BJ (cell line): Measurements from ENCODE around the gene CRHR1. TPM values are rescaled to one million over a fixed set of nuclear protein-coding genes. Genes with fewer than 3 reads are reported as not detected.

Experiments
- CTCF ChIA-PET: fragments of 350-600 bp; formaldehyde crosslinking; extraction: SDS; loops from one replicate; lab custom pipeline; 2021; ENCODE audit warnings: antibody characterized with exemption, inconsistent platforms; lab: Yijun Ruan, JAX
- POLR2A ChIA-PET: fragments of 300-600 bp; sonication (Branson Sonifier 250); formaldehyde crosslinking; extraction: SDS; loops from one replicate; lab custom pipeline; 2021; ENCODE audit warnings: antibody characterized with exemption; lab: Charles Lee
- DNase-seq: peaks from one replicate; pipeline ENCODE4 v3.0.0-alpha.2; 2011; ENCODE audit warnings: low read depth
- H3K27me3 ChIP-seq: 2 replicates; pipeline ENCODE4 v1.6.0; 2011; ENCODE audit warnings: low read length; ENCODE audit not compliant: control insufficient read depth, insufficient read depth
- H3K36me3 ChIP-seq: 2 replicates; pipeline ENCODE4 v1.5.1; 2011; ENCODE audit warnings: low read length; ENCODE audit not compliant: control insufficient read depth, insufficient read depth
- H3K4me3 ChIP-seq: 2 replicates; pipeline ENCODE4 v1.5.1; 2011; ENCODE audit warnings: low read depth, mild to moderate bottlenecking, control low read depth, low read length
- polyA plus RNA-seq: library from polyadenylated mRNA; depleted of rRNA; stranded (reverse); fragments of >200 nt; gene quantifications from 2 replicates; pipeline ENCODE4 v1.2.3, GENCODE V29; 2011
- TF ChIP-seq, protein P1 (sequence below): IDR thresholded peaks from 2 replicates; pipeline ENCODE4 v1.5.1; 2011; ENCODE audit warnings: low read depth, mild to moderate bottlenecking, control low read depth, inconsistent platforms, low read length, moderate library complexity; ENCODE audit not compliant: insufficient read depth

CRHR1 gene
- polyA plus RNA-seq, 1 experiment: not detected

DNA sequence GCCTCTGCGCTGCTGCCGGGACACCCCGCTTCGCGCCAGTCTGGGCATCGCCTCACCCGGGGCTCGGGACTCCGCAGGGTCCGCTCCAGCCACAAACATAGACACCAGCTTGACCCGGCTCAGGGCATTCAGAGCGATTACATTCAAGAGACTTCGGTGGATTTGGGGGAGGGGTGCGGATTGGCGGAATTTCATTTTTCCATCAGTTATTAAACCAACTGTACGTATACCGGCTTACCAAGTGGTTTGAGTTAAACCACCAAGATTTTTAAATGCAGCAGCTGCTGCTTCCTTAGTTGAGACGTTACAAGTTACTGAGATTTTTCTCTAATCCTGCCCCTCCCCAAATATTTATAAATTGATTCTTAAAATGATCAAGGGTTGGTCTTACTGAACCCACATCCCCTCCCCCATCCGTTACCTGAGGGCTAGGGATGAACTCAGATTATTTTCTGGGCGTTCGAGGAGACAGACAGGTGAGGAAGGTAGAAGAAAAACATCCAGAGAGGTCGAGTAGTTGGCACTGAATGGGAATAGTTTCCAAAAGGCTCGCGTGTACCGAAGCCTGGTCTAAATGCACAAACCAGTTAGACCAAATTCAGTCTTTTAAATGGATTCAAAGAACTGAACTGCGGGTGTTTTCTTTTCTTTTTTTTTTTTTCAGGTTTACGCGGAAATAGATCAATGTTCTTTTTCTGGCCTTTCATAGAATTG is 1.5 kb downstream of the CRHR1 start:
- Histone ChIP-seq H3K36me3 (no peaks in the 10 kb centered on the region), H3K4me3 (no peak overlapping the region), H3K27me3 (peaks cover 56% of the 10 kb centered on the region)
- DNase-seq: no peak
- ChIA-PET POLR2A (no interaction called here), CTCF (no interaction called here)
- TF ChIP-seq, protein P1, sequence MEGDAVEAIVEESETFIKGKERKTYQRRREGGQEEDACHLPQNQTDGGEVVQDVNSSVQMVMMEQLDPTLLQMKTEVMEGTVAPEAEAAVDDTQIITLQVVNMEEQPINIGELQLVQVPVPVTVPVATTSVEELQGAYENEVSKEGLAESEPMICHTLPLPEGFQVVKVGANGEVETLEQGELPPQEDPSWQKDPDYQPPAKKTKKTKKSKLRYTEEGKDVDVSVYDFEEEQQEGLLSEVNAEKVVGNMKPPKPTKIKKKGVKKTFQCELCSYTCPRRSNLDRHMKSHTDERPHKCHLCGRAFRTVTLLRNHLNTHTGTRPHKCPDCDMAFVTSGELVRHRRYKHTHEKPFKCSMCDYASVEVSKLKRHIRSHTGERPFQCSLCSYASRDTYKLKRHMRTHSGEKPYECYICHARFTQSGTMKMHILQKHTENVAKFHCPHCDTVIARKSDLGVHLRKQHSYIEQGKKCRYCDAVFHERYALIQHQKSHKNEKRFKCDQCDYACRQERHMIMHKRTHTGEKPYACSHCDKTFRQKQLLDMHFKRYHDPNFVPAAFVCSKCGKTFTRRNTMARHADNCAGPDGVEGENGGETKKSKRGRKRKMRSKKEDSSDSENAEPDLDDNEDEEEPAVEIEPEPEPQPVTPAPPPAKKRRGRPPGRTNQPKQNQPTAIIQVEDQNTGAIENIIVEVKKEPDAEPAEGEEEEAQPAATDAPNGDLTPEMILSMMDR: no peak

DNA sequence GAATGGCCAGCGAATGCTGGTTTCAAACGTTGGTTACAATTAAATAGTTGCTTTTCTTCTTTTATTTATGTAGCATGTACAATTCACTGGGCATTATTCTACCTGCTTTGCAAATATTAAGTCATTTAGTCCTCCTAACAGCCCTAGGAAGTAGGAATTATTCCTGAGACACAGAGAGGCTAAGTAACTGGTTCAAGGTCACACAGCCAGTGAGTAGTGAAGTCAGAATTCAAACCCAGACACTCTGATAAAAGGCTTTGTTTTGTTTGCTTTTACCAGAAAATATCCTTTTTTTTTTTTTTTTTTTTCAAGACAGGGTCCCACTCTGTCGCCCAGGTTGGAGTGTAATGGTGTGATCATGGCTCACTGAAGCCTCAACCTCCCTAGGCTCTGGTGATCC is 2.2 kb downstream of the CRHR1 start:
- CTCF ChIA-PET: no interaction called here

DNA sequence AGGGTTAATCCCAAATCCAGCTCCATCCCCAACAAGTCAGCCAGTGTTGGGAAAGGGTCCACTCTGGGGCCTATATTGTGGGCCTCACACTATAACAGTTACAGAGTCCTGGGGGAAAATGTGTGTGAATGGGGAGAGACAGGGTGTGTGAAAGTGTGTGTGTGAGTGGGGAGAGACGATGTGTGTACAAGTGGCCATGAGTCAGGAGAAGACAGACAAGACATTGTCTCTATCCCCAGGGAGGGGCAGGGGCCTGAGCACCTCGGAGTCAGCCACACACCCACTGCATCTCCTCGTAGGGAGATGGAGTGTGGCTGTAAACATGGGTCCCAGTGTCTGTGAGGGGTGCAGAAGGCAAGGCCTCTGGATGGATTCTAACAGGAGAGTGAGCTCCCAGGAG is 2.9 kb downstream of the CRHR1 start:
- POLR2A ChIA-PET: no interaction called here
- H3K4me3 ChIP-seq: no peak overlapping the region
- peaks cover 56% of the 10 kb centered on the region for H3K27me3 ChIP-seq
- CTCF ChIA-PET: no interaction called here
- TF ChIP-seq, protein P1: no peak
- no peaks in the 10 kb centered on the region for H3K36me3 ChIP-seq
- DNase-seq: no peak

More for the DNA sequence above, 2.2 kb downstream of the CRHR1 start:
- DNase-seq: no peak
- TF ChIP-seq, protein P1: no peak
- Histone ChIP-seq H3K36me3 (no peaks in the 10 kb centered on the region), H3K27me3 (peaks cover 60% of the 10 kb centered on the region), H3K4me3 (no peak overlapping the region)
- POLR2A ChIA-PET: no interaction called here

DNA sequence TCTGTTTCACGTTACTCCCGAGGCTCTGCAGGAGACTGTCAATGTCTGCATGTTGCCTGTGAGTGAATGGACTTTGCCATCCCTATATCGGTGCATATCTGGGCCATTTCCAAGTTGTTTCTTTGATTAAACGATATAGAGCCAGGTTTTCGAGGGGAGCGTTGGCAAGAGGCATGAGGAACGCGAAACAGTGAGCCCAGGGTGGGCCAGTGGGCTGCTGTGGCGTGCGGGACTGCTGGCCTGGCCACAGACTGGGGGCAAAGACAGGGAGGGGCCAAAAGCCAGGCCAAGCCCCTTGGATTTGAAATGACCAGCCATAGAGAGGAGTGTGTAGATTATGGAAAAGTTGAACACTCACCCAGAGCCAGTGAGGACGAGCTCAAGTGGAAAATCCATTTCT is 3.5 kb downstream of the CRHR1 start:
- TF ChIP-seq, protein P1: no peak
- peaks cover 51% of the 10 kb centered on the region for H3K27me3 ChIP-seq
- H3K4me3 ChIP-seq: no peak overlapping the region
- no peaks in the 10 kb centered on the region for H3K36me3 ChIP-seq
- no peak for DNase-seq
- ChIA-PET POLR2A (no interaction called here), CTCF (no interaction called here)

DNA sequence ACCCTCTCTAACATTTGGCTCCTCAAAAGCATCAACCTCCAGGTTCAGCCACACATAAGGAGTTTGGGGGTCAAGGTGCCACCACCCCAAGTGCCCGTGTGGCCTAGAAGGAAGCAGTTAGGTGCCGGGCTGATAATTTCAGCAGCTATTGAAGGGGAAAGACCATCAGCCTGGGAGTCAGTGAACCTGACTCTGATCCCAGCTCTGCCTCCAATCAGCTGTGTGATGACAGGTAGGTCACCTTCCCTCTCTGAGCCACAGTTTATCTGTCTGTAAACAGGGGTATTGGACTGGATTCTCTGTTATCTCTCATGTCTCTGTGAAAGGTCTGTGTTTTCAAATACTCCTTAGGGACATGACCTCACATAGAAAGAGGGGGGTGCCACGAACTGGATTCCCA is 3.9 kb downstream of the CRHR1 start:
- DNase-seq: no peak
- Histone ChIP-seq H3K36me3 (no peaks in the 10 kb centered on the region), H3K4me3 (no peak overlapping the region), H3K27me3 (peaks cover 47% of the 10 kb centered on the region)
- ChIA-PET CTCF (no interaction called here), POLR2A (no interaction called here)
- TF ChIP-seq, protein P1: no peak
